Neural crest cell (in vitro differentiated cells): Measurements from ENCODE around the gene ELOVL6. TPM values are rescaled to one million over a fixed set of nuclear protein-coding genes. Genes with fewer than 3 reads are reported as not detected.

ENCODE experiments used
- DNase-seq: peaks from one replicate; pipeline ENCODE4 v3.0.0; 2021; ENCODE audit warnings: low read depth, mixed read lengths, low spot score
- H3K27ac Mint-ChIP-seq: one replicate; pipeline ENCODE4 v1.8.0; 2021; ENCODE audit warnings: mild to moderate bottlenecking, mixed read lengths; ENCODE audit not compliant: unreplicated experiment
- H3K27me3 Mint-ChIP-seq: 2 replicates; pipeline ENCODE4 v1.8.0; 2021; ENCODE audit warnings: low read depth, mild to moderate bottlenecking, mixed read lengths
- H3K36me3 Mint-ChIP-seq: 2 replicates; pipeline ENCODE4 v1.8.0; 2021; ENCODE audit warnings: low read depth, mild to moderate bottlenecking, mixed read lengths
- H3K4me1 Mint-ChIP-seq: 2 replicates; pipeline ENCODE4 v1.8.0; 2021; ENCODE audit warnings: mixed read lengths
- H3K4me3 Mint-ChIP-seq: one replicate; pipeline ENCODE4 v1.8.0; 2021; ENCODE audit warnings: mild to moderate bottlenecking, mixed read lengths
- H3K9me3 Mint-ChIP-seq: 2 replicates; pipeline ENCODE4 v1.8.0; 2021; ENCODE audit warnings: mixed read lengths
- total RNA-seq: library from RNA; stranded (reverse); gene quantifications from 2 replicates; pipeline ENCODE4 v1.2.1, GENCODE V29; 2021
- TF ChIP-seq, protein P1 (sequence below): fragments of 200-600 bp; sonication (generic); conservative IDR thresholded peaks from 2 replicates; pipeline ENCODE4 v1.5.0; 2021; ENCODE audit warnings: antibody characterized with exemption, mild to moderate bottlenecking

The ELOVL6 gene
- total RNA-seq, 1 donor from 2014 or later: 105 TPM

DNA sequence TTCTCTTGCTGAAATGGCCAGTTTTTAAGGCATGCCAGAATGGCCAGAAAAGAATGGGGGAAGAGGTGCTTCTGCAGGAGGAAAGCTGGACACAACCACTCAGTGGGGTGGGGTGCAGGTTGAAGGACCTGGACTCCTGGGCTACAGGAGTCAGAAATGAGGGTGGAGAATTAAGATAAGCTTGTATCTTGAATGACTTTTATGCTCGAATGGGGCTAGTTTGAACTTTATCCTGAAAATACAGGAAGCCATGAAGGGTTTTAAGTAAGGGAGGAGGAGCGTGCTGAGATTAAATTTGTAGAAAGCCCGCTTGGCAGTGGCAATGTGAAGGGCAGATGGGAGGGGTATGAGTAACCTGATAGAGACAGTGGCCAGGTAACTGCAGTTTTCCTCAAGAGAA is 66.5 kb downstream of the ELOVL6 start:
- peaks cover 10% of the 10 kb centered on the region for H3K36me3 Mint-ChIP-seq
- peaks cover 16% of the 10 kb centered on the region for H3K4me1 Mint-ChIP-seq
- H3K27me3 Mint-ChIP-seq: no peaks in the 10 kb centered on the region
- TF ChIP-seq, protein P1, sequence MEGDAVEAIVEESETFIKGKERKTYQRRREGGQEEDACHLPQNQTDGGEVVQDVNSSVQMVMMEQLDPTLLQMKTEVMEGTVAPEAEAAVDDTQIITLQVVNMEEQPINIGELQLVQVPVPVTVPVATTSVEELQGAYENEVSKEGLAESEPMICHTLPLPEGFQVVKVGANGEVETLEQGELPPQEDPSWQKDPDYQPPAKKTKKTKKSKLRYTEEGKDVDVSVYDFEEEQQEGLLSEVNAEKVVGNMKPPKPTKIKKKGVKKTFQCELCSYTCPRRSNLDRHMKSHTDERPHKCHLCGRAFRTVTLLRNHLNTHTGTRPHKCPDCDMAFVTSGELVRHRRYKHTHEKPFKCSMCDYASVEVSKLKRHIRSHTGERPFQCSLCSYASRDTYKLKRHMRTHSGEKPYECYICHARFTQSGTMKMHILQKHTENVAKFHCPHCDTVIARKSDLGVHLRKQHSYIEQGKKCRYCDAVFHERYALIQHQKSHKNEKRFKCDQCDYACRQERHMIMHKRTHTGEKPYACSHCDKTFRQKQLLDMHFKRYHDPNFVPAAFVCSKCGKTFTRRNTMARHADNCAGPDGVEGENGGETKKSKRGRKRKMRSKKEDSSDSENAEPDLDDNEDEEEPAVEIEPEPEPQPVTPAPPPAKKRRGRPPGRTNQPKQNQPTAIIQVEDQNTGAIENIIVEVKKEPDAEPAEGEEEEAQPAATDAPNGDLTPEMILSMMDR: no peak
- H3K4me3 Mint-ChIP-seq: no peak overlapping the region
- H3K27ac Mint-ChIP-seq: peak overlapping the region; percentile 39
- no peaks in the 10 kb centered on the region for H3K9me3 Mint-ChIP-seq
- no peak for DNase-seq

DNA sequence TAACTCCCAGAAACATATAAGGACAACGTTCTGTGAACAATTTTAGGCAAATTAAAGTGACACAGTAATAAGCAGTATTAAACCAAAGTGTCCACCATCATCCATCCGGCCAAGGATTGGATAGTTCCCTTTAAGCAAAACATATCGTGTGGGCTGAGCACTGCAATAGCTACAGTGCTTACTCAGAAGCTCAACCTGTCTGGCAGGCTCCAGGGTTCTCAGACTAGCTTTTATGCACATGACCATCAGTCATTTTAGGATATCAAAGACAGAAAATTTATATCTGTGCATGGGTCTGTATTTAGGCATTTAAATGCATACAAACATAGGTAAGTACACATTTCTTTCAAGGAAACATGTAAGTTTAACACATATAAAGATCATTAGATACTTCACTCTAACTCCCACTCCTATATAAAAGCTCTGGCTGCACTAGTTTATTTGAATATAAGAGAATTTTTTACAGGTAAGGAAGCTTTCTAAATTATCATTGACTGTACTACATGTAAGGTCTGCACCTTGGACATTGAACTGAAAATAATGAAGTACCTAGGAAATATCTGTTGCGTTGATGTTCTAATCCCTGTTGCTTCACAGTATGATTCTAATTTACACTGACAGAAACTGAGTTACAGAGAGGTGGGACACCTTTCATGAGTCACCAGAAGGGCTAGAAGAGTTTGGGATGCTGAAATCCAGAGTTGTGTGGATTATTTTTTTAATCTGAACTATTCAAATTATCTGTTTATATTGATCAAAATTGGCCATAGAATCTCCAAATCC is 67.6 kb downstream of the ELOVL6 start:
- no peak for DNase-seq
- peaks cover 16% of the 10 kb centered on the region for H3K4me1 Mint-ChIP-seq
- TF ChIP-seq, protein P1: no peak
- H3K27me3 Mint-ChIP-seq: no peaks in the 10 kb centered on the region
- H3K4me3 Mint-ChIP-seq: no peak overlapping the region
- H3K9me3 Mint-ChIP-seq: no peaks in the 10 kb centered on the region
- H3K27ac Mint-ChIP-seq: no peak overlapping the region
- peaks cover 16% of the 10 kb centered on the region for H3K36me3 Mint-ChIP-seq

DNA sequence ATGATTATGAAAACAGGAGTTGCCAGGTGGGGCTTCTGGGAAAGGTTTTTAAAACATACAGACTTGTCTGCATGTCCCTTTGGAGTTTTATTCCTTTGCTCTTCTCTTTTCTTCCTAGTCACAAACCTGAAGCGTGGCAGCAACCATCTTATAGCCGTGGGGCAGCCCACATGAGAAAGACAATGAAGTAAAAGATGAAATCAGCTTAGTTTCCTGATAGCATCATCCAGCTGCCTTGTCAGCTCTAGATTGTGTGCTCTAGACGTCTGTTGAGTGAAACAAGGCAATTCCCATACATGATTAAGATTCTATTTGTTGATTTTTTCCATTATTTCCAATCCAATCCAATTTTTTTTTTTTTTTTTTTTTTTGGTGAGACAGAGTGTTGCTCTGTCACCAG is 68.9 kb downstream of the ELOVL6 start:
- no peaks in the 10 kb centered on the region for H3K9me3 Mint-ChIP-seq
- H3K27me3 Mint-ChIP-seq: no peaks in the 10 kb centered on the region
- TF ChIP-seq, protein P1: no peak
- peaks cover 16% of the 10 kb centered on the region for H3K4me1 Mint-ChIP-seq
- no peak overlapping the region for H3K4me3 Mint-ChIP-seq
- H3K27ac Mint-ChIP-seq: no peak overlapping the region
- peaks cover 16% of the 10 kb centered on the region for H3K36me3 Mint-ChIP-seq
- DNase-seq: no peak

- no peak overlapping the region for H3K27ac Mint-ChIP-seq
These were observed 69.9 kb downstream of the ELOVL6 start for GRCh38 chr4:110128472-110128919.

DNA sequence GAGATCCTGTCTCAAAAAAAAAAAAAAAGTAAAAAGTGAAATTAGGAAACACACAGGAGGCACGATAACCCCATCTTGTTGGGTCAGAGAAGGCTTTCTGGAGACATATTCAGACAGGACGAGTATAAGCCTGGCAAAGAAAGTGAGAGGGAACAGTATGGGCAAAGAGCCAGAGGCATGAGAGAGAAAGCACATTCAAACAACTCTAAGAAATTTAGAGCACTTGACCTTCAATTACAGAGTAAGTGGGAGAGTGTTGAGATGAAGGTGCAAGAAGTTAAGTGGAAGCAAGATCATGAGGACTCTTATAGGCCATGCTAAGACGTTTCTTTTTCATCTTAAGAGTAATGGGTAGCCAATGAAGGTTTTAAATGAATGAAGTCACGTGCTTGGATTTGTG is 70.4 kb downstream of the ELOVL6 start:
- Mint-ChIP-seq H3K27ac (no peak overlapping the region), H3K36me3 (peaks cover 13% of the 10 kb centered on the region), H3K27me3 (no peaks in the 10 kb centered on the region), H3K4me1 (peaks cover 11% of the 10 kb centered on the region), H3K4me3 (no peak overlapping the region), H3K9me3 (no peaks in the 10 kb centered on the region)
- no peak for DNase-seq
- TF ChIP-seq, protein P1: no peak

More at GRCh38 chr4:110128472-110128919, 69.9 kb downstream of the ELOVL6 start:
- H3K4me1 Mint-ChIP-seq: peaks cover 16% of the 10 kb centered on the region
- no peak overlapping the region for H3K4me3 Mint-ChIP-seq
- H3K36me3 Mint-ChIP-seq: peaks cover 16% of the 10 kb centered on the region
- TF ChIP-seq, protein P1: no peak
- DNase-seq: no peak
- H3K27me3 Mint-ChIP-seq: no peaks in the 10 kb centered on the region
- H3K9me3 Mint-ChIP-seq: no peaks in the 10 kb centered on the region
